LNCaP clone FGC (cell line): ENCODE results near the gene RAB13.

Source experiments
- DNase-seq: peaks from one replicate; pipeline ENCODE4 v3.0.0-alpha.2; 2011; ENCODE audit warnings: low read depth
- H3K4me3 ChIP-seq: 2 replicates; pipeline ENCODE4 v1.5.1; 2011; ENCODE audit warnings: mild to moderate bottlenecking, low read depth, low read length, control low read depth
- CTCF ChIP-seq: IDR thresholded peaks from 2 replicates; pipeline ENCODE4 v1.5.1; 2012; ENCODE audit warnings: mild to moderate bottlenecking; ENCODE audit not compliant: control insufficient read depth, insufficient read depth; ENCODE audit errors: extremely low read depth

The RAB13 gene

GRCh38 chr1:153960206-153960605 lies 25.9 kb downstream of the RAB13 start:
- TF ChIP-seq CTCF, result no peak
- H3K4me3 ChIP-seq, result no peak overlapping the region

GRCh38 chr1:153959454-153959853 lies 26.7 kb downstream of the RAB13 start:
- no peak for DNase-seq
- TF ChIP-seq CTCF, result no peak
- H3K4me3 ChIP-seq, result no peak overlapping the region

More at GRCh38 chr1:153960206-153960605, 25.9 kb downstream of the RAB13 start:
- DNase-seq, result no peak

GRCh38 chr1:153958961-153959260 lies 27.2 kb downstream of the RAB13 start:
- no peak for DNase-seq
- TF ChIP-seq CTCF, result no peak
- H3K4me3 ChIP-seq, result no peak overlapping the region; the same call in 1 of the 2 replicates

- H3K4me3 ChIP-seq, result peak within 1 kb of the TSS; percentile 92
- DNase-seq, result peak; percentile 97
- TF ChIP-seq CTCF, result no peak; the same call in 1 of the 2 replicates
Measured at GRCh38 chr1:153958111-153958960, 27.8 kb downstream of the RAB13 start, which contains the start of gene CRTC2. TSS of gene CRTC2 (minus strand) at chr1:153958612. CDS start at chr1:153958497, 115 bp downstream.

GRCh38 chr1:153957744-153958110 lies 28.4 kb downstream of the RAB13 start:
- peak overlapping the region; percentile 92 for H3K4me3 ChIP-seq
- DNase-seq, result no peak
- no peak for TF ChIP-seq CTCF

GRCh38 chr1:153956997-153957715 lies 29.0 kb downstream of the RAB13 start:
- DNase-seq, result no peak
- no peak for TF ChIP-seq CTCF
- peak overlapping the region; percentile 92 for H3K4me3 ChIP-seq
